IMR-90 (cell line): ENCODE measurements around the gene MECP2. TPM values are rescaled to one million over a fixed set of nuclear protein-coding genes. Genes with fewer than 3 reads are reported as not detected.

Source experiments
- ATAC-seq: fragments of 200-7000 bp; cut with Tn5 transposase; 2 replicates; pipeline ENCODE4 v1.9.1; 2020; ENCODE audit warnings: low read depth, mild to moderate bottlenecking, moderate library complexity
- BruUV-seq: library from RNA; stranded (reverse); fragments of 400-500 nt; replicated peaks from 2 replicates; lab custom pipeline; 2021; lab: Mats Ljungman, UMichigan
- CTCF ChIA-PET: fragments of 300-600 bp; formaldehyde crosslinking; extraction: SDS; loops from one replicate; lab custom pipeline; 2021; ENCODE audit warnings: antibody characterized with exemption; lab: Yijun Ruan, JAX
- POLR2A ChIA-PET: fragments of 300-600 bp; sonication (Branson Sonifier 250); formaldehyde crosslinking; loops from one replicate; lab custom pipeline; 2022; ENCODE audit warnings: antibody characterized with exemption; ENCODE audit not compliant: unreplicated experiment; lab: Charles Lee
- DNase-seq: peaks from one replicate; pipeline ENCODE4 v3.0.0; 2013
- H2AFZ ChIP-seq: replicated peaks from 2 replicates; pipeline ENCODE3; 2013; ENCODE audit warnings: low read length, mild to moderate bottlenecking; ENCODE audit not compliant: poor library complexity
- H2AK5ac ChIP-seq: 2 replicates; pipeline ENCODE4 v1.6.1; 2013; ENCODE audit warnings: low read depth, low read length, inconsistent platforms
- H2AK9ac ChIP-seq: replicated peaks from 2 replicates; pipeline ENCODE3; 2013; ENCODE audit warnings: mild to moderate bottlenecking, low read depth, low read length, moderate library complexity; ENCODE audit not compliant: poor library complexity
- H2BK120ac ChIP-seq: 2 replicates; pipeline ENCODE4 v1.6.1; 2013; ENCODE audit warnings: low read depth, low read length, inconsistent platforms
- H2BK15ac ChIP-seq: 3 replicates; pipeline ENCODE4 v1.6.1; 2013; ENCODE audit warnings: low read depth, low read length, inconsistent platforms
- H2BK20ac ChIP-seq: 2 replicates; pipeline ENCODE4 v1.6.1; 2013; ENCODE audit warnings: low read depth, mild to moderate bottlenecking, inconsistent platforms, low read length, moderate library complexity
- H2BK5ac ChIP-seq: 2 replicates; pipeline ENCODE4 v1.6.1; 2013; ENCODE audit warnings: mild to moderate bottlenecking, low read depth, low read length, inconsistent platforms; ENCODE audit not compliant: poor library complexity, severe bottlenecking
- H3K14ac ChIP-seq: replicated peaks from 2 replicates; pipeline ENCODE4 v1.6.1; 2013; ENCODE audit warnings: low read depth, low read length, inconsistent platforms
- H3K18ac ChIP-seq: 2 replicates; pipeline ENCODE4 v1.6.1; 2013; ENCODE audit warnings: low read depth, low read length, control low read depth
- H3K23ac ChIP-seq: 2 replicates; pipeline ENCODE4 v1.6.1; 2013; ENCODE audit warnings: low read depth, low read length, inconsistent platforms
- H3K27ac ChIP-seq: 2 replicates; pipeline ENCODE4 v1.5.1; 2013; ENCODE audit warnings: mild to moderate bottlenecking, control low read depth, low read length; ENCODE audit not compliant: insufficient read depth
- H3K27me3 ChIP-seq: 2 replicates; pipeline ENCODE4 v1.6.1; 2013; ENCODE audit warnings: low read length; ENCODE audit not compliant: control insufficient read depth, insufficient read depth
- H3K36me3 ChIP-seq: 2 replicates; pipeline ENCODE4 v1.6.1; 2013; ENCODE audit warnings: low read length, mixed read lengths; ENCODE audit not compliant: control insufficient read depth, insufficient read depth
- H3K4ac ChIP-seq: 2 replicates; pipeline ENCODE4 v1.6.1; 2013; ENCODE audit warnings: low read depth, low read length, inconsistent platforms
- H3K4me1 ChIP-seq: 2 replicates; pipeline ENCODE4 v1.6.1; 2013; ENCODE audit warnings: low read length, mixed read lengths; ENCODE audit not compliant: control insufficient read depth, insufficient read depth
- H3K4me2 ChIP-seq: 2 replicates; pipeline ENCODE4 v1.6.1; 2013; ENCODE audit warnings: low read depth, mild to moderate bottlenecking, control low read depth, low read length, moderate library complexity
- H3K4me3 ChIP-seq: 2 replicates; pipeline ENCODE4 v1.5.1; 2013; ENCODE audit warnings: low read depth, mild to moderate bottlenecking, control low read depth, low read length, moderate library complexity; ENCODE audit not compliant: insufficient read depth
- H3K56ac ChIP-seq: 2 replicates; pipeline ENCODE4 v1.6.1; 2013; ENCODE audit warnings: low read length, inconsistent platforms; ENCODE audit not compliant: insufficient read depth; ENCODE audit errors: extremely low read depth
- H3K79me1 ChIP-seq, 2 experiments: 2 replicates each; pipeline ENCODE4 v1.6.1; 2013; ENCODE audit warnings: low read length in 2 of 2, inconsistent platforms in 1 of 2, low read depth in 1 of 2
- H3K9ac ChIP-seq: 2 replicates; pipeline ENCODE4 v1.6.1; 2013; ENCODE audit warnings: low read depth, low read length, control low read depth
- H3K9me1 ChIP-seq: 2 replicates; pipeline ENCODE4 v1.6.1; 2013; ENCODE audit warnings: low read length, inconsistent platforms; ENCODE audit not compliant: insufficient read depth
- H3K9me3 ChIP-seq: 2 replicates; pipeline ENCODE4 v1.6.1; 2013; ENCODE audit warnings: low read length; ENCODE audit not compliant: control insufficient read depth, insufficient read depth
- H4K20me1 ChIP-seq: 2 replicates; pipeline ENCODE4 v1.6.1; 2013; ENCODE audit warnings: low read length, inconsistent platforms; ENCODE audit not compliant: insufficient read depth
- H4K5ac ChIP-seq: 2 replicates; pipeline ENCODE4 v1.6.1; 2013; ENCODE audit warnings: mild to moderate bottlenecking, low read depth, low read length, control low read depth
- H4K8ac ChIP-seq, 2 experiments: 2 replicates each; pipeline ENCODE4 v1.6.1; 2013; ENCODE audit warnings: low read depth in 2 of 2, low read length in 2 of 2, control low read depth in 1 of 2, inconsistent platforms in 1 of 2
- H4K91ac ChIP-seq: 2 replicates; pipeline ENCODE4 v1.6.1; 2013; ENCODE audit warnings: low read depth, low read length, inconsistent platforms; ENCODE audit not compliant: insufficient read depth
- BHLHE40 ChIP-seq: fragments of 150-350 bp; IDR thresholded peaks from 2 replicates; pipeline ENCODE4 v1.6.1; 2016; ENCODE audit warnings: mild to moderate bottlenecking, low read depth, low read length
- MAFK ChIP-seq: IDR thresholded peaks from 2 replicates; pipeline ENCODE4 v1.6.1; 2012; ENCODE audit warnings: low read depth, low read length, improper control_type of control experiment
- MAZ ChIP-seq: IDR thresholded peaks from 2 replicates; pipeline ENCODE4 v1.6.1; 2012; ENCODE audit warnings: low read depth, mild to moderate bottlenecking, low read length, improper control_type of control experiment, moderate library complexity, borderline replicate concordance
- POLR2A ChIP-seq: IDR thresholded peaks from 2 replicates; pipeline ENCODE4 v1.6.1; 2012; ENCODE audit warnings: mild to moderate bottlenecking, low read depth, low read length
- RAD21 ChIP-seq: IDR thresholded peaks from 2 replicates; pipeline ENCODE4 v1.6.1; 2012; ENCODE audit warnings: low read length, improper control_type of control experiment
- RFX5 ChIP-seq: IDR thresholded peaks from 2 replicates; pipeline ENCODE4 v1.8.0; 2012; ENCODE audit warnings: low read depth, mild to moderate bottlenecking, low read length, moderate library complexity
- SMC3 ChIP-seq: fragments of 150-350 bp; IDR thresholded peaks from 2 replicates; pipeline ENCODE4 v1.6.1; 2016; ENCODE audit warnings: low read depth, mild to moderate bottlenecking, antibody characterized with exemption, low read length, moderate library complexity
- WGBS, 2 experiments: methylation state at CpG; one replicate each; pipeline versions ENCODE4 v1.1.5 to v1.1.7; 2013; ENCODE audit warnings: missing lambda C conversion rate in 2 of 2; ENCODE audit not compliant: insufficient read length in 1 of 2; ENCODE audit errors: extremely low coverage in 2 of 2; 5-methylcytosine and 5-hydroxymethylcytosine counted together
- dilution Hi-C: fragments of 300-500 bp; cut with HindIII; formaldehyde crosslinking; loops from one replicate; pipeline ENCODE4 v1.14.3; 2018; ENCODE audit warnings: low sequenced_read_pairs; ENCODE audit not compliant: unreplicated experiment
- in situ Hi-C: fragments of 300-500 bp; cut with MboI; formaldehyde crosslinking; loops from 3 replicates; pipeline ENCODE4 v1.14.3; 2019; ENCODE audit warnings: low sequenced_read_pairs, inconsistent platforms, mixed read lengths
- intact Hi-C: fragments of 100-400 bp; cut with micrococcal nuclease; formaldehyde crosslinking; loops from 2 replicates; pipeline ENCODE4 v1.10.0; 2022
- polyA plus RNA-seq, 3 experiments: library from polyadenylated mRNA; depleted of rRNA; stranded (reverse); fragments of >200 nt; gene quantifications; 2 replicates each; pipeline ENCODE4 v1.2.3, GENCODE V29; 2012; ENCODE audit warnings: low replicate concordance in 1 of 3
- total RNA-seq: library from RNA; depleted of rRNA; stranded (reverse); fragments of >200 nt; gene quantifications from 2 replicates; pipeline ENCODE4 v1.2.3, GENCODE V29; 2012

Gene MECP2
- total and polyA plus RNA-seq, 2 of the 4 experiments (the other 2 are of a cell fraction) = 8.4 to 10.1 TPM

- CTCF ChIA-PET = no interaction called here
- H3K18ac ChIP-seq = no peak overlapping the region
Observed at GRCh38 chrX:154021131-154021611, 76.3 kb downstream of the MECP2 start.

More at GRCh38 chrX:154021131-154021611, 76.3 kb downstream of the MECP2 start:
- H2BK5ac ChIP-seq = no peak overlapping the region
- H3K23ac ChIP-seq = no peak overlapping the region
- no peak overlapping the region for H3K4me2 ChIP-seq
- peak overlapping the region; percentile 93 for H3K27ac ChIP-seq
- no peaks in the 10 kb centered on the region; the same call in 1 of the 2 replicates for H3K27me3 ChIP-seq
- H3K56ac ChIP-seq = no peak overlapping the region
- H2BK120ac ChIP-seq = no peak overlapping the region
- peaks cover 11% of the 10 kb centered on the region; the same call in 1 of the 2 replicates for H3K36me3 ChIP-seq
- no peak overlapping the region for H2AK9ac ChIP-seq
- H3K4me3 ChIP-seq = no peak overlapping the region
- dilution Hi-C loops (no loop called here), in situ Hi-C loops (no loop called here), intact Hi-C loops (no loop called here)
- H3K9ac ChIP-seq = no peak overlapping the region
- no peak for TF ChIP-seq SMC3
- no peak for TF ChIP-seq BHLHE40
- TF ChIP-seq POLR2A = no peak
- no peak for TF ChIP-seq MAFK
- no peak for TF ChIP-seq RFX5
- no peak for TF ChIP-seq MAZ
- TF ChIP-seq RAD21 = 0 out of 2 replicates have a peak, but pooled peaks have one; percentile 9
- 53% methylated on average over 4 of the region's 11 CpGs; no CpG with 5 or more reads in 1 of the 2 experiments for WGBS, 2 experiments
- peak overlapping the region in 1 of 2 experiments; percentile 95; a peak in 1 of 4 replicates for H4K8ac ChIP-seq
- H4K5ac ChIP-seq = no peak overlapping the region
- BruUV-seq = no TSS peak
- no peak overlapping the region for H4K91ac ChIP-seq
- no peaks in the 10 kb centered on the region for H4K20me1 ChIP-seq
- no peaks in the 10 kb centered on the region for H3K9me3 ChIP-seq
- no peak for ATAC-seq
- H3K79me1 ChIP-seq = peaks cover 0 to 20% of the 10 kb centered on the region in 2 experiments; a peak in 2 of 4 replicates
- no peak overlapping the region for H3K14ac ChIP-seq
- H2AFZ ChIP-seq = peak overlapping the region; percentile 9
- POLR2A ChIA-PET = no interaction called here
- DNase-seq = peak; percentile 56
- H3K9me1 ChIP-seq = no peaks in the 10 kb centered on the region
- no peak overlapping the region for H2BK15ac ChIP-seq
- H2AK5ac ChIP-seq = peak overlapping the region; percentile 71; the same call in 1 of the 2 replicates
- H3K4ac ChIP-seq = peak overlapping the region; percentile 85; the same call in 1 of the 2 replicates
- peaks cover 24% of the 10 kb centered on the region for H3K4me1 ChIP-seq
- H2BK20ac ChIP-seq = no peak overlapping the region
